H9 (cell line): ENCODE measurements around the gene TM6SF1. TPM values are rescaled to one million over a fixed set of nuclear protein-coding genes. Genes with fewer than 3 reads are reported as not detected.
A peak's percentile ranks its signal among the peaks of the same experiment; 100 is the strongest.

ENCODE experiments used
- DNase-seq: peaks from one replicate; pipeline ENCODE4 v3.0.0-alpha.2; 2017
- H2AFZ ChIP-seq: one replicate; pipeline ENCODE4 v1.6.1; 2013; ENCODE audit warnings: mild to moderate bottlenecking, low read length, control low read depth, moderate library complexity
- H2AK5ac ChIP-seq: 2 replicates; pipeline ENCODE4 v1.6.1; 2013; ENCODE audit warnings: low read length, control low read depth, mixed read lengths; ENCODE audit not compliant: insufficient read length
- H2BK120ac ChIP-seq: one replicate; pipeline ENCODE4 v1.6.1; 2013; ENCODE audit warnings: low read depth, mild to moderate bottlenecking, low read length, control low read depth, inconsistent platforms; ENCODE audit not compliant: poor library complexity, severe bottlenecking
- H2BK12ac ChIP-seq: 2 replicates; pipeline ENCODE4 v1.6.1; 2013; ENCODE audit warnings: low read length, control low read depth, mixed read lengths, low read depth; ENCODE audit not compliant: insufficient read length
- H2BK15ac ChIP-seq: 2 replicates; pipeline ENCODE4 v1.6.1; 2013; ENCODE audit warnings: low read depth, low read length, control low read depth
- H2BK20ac ChIP-seq: one replicate; pipeline ENCODE4 v1.6.1; 2013; ENCODE audit warnings: low read depth, mild to moderate bottlenecking, low read length, control low read depth, inconsistent platforms; ENCODE audit not compliant: poor library complexity, severe bottlenecking
- H2BK5ac ChIP-seq: 2 replicates; pipeline ENCODE4 v1.6.1; 2013; ENCODE audit warnings: low read length, control low read depth, mixed read lengths; ENCODE audit not compliant: insufficient read length
- H3K14ac ChIP-seq: 2 replicates; pipeline ENCODE4 v1.6.1; 2013; ENCODE audit warnings: low read length, control low read depth; ENCODE audit not compliant: insufficient read depth
- H3K18ac ChIP-seq: 2 replicates; pipeline ENCODE4 v1.6.1; 2013; ENCODE audit warnings: low read depth, mild to moderate bottlenecking, mixed read lengths, low read length, control low read depth; ENCODE audit not compliant: insufficient read length
- H3K23ac ChIP-seq: 2 replicates; pipeline ENCODE4 v1.6.1; 2013; ENCODE audit warnings: low read length, control low read depth, mixed read lengths, low read depth; ENCODE audit not compliant: insufficient read length
- H3K23me2 ChIP-seq: 2 replicates; pipeline ENCODE4 v1.6.1; 2013; ENCODE audit warnings: low read depth, mild to moderate bottlenecking, mixed read lengths, low read length, control low read depth; ENCODE audit not compliant: insufficient read length, poor library complexity, severe bottlenecking
- H3K27ac ChIP-seq: 2 replicates; pipeline ENCODE4 v1.5.1; 2013; ENCODE audit warnings: low read length, control low read depth, mixed read lengths, low read depth; ENCODE audit not compliant: insufficient read length
- H3K27me3 ChIP-seq: 2 replicates; pipeline ENCODE4 v1.6.1; 2013; ENCODE audit warnings: low read length, control low read depth, inconsistent platforms; ENCODE audit not compliant: insufficient read depth
- H3K4ac ChIP-seq: 2 replicates; pipeline ENCODE4 v1.6.1; 2013; ENCODE audit warnings: low read depth, mild to moderate bottlenecking, control low read depth, inconsistent platforms, low read length, moderate library complexity
- H3K4me1 ChIP-seq: 2 replicates; pipeline ENCODE4 v1.6.1; 2013; ENCODE audit warnings: low read length, control low read depth, inconsistent platforms; ENCODE audit not compliant: insufficient read depth
- H3K4me2 ChIP-seq: 2 replicates; pipeline ENCODE4 v1.6.1; 2013; ENCODE audit warnings: low read length, control low read depth, mixed read lengths; ENCODE audit not compliant: insufficient read length, insufficient read depth
- H3K56ac ChIP-seq: 2 replicates; pipeline ENCODE4 v1.6.1; 2013; ENCODE audit warnings: low read depth, mild to moderate bottlenecking, mixed read lengths, low read length, control low read depth; ENCODE audit not compliant: insufficient read length
- H3K79me1 ChIP-seq: 2 replicates; pipeline ENCODE4 v1.6.1; 2013; ENCODE audit warnings: low read depth, mild to moderate bottlenecking, moderate library complexity, low read length, control low read depth, inconsistent platforms; ENCODE audit not compliant: insufficient read depth, poor library complexity, severe bottlenecking
- H3K79me2 ChIP-seq: 2 replicates; pipeline ENCODE4 v1.6.1; 2013; ENCODE audit warnings: low read length, control low read depth, inconsistent platforms; ENCODE audit not compliant: insufficient read depth
- H3K9ac ChIP-seq: 2 replicates; pipeline ENCODE4 v1.6.1; 2013; ENCODE audit warnings: low read length, control low read depth, mixed read lengths; ENCODE audit not compliant: insufficient read length; ENCODE audit errors: extremely low read depth
- H3K9me3 ChIP-seq: one replicate; pipeline ENCODE4 v1.6.1; 2013; ENCODE audit warnings: low read depth, low read length, inconsistent platforms; ENCODE audit not compliant: control insufficient read depth
- H3T11ph ChIP-seq: one replicate; pipeline ENCODE4 v1.6.1; 2013; ENCODE audit warnings: mild to moderate bottlenecking, low read length, control low read depth, inconsistent platforms
- H4K20me1 ChIP-seq: one replicate; pipeline ENCODE4 v1.6.1; 2013; ENCODE audit not compliant: control insufficient read depth, insufficient read length, insufficient read depth
- H4K5ac ChIP-seq: 2 replicates; pipeline ENCODE4 v1.6.1; 2013; ENCODE audit warnings: low read depth, mild to moderate bottlenecking, mixed read lengths, low read length, control low read depth; ENCODE audit not compliant: insufficient read length
- H4K8ac ChIP-seq: replicated peaks from 2 replicates; pipeline ENCODE4 v1.6.1; 2013; ENCODE audit warnings: low read length, control low read depth, mixed read lengths, low read depth; ENCODE audit not compliant: insufficient read length
- H4K91ac ChIP-seq: 2 replicates; pipeline ENCODE4 v1.6.1; 2013; ENCODE audit warnings: low read depth, mild to moderate bottlenecking, moderate library complexity, mixed read lengths, low read length, control low read depth; ENCODE audit not compliant: insufficient read length
- H3K27ac Mint-ChIP-seq, 3 experiments: 2 replicates in 2 of 3; 3 replicates in 1 of 3; pipeline ENCODE4 v1.8.0; 2020 to 2021; ENCODE audit warnings: mixed read lengths in 3 of 3, mild to moderate bottlenecking in 1 of 3, moderate library complexity in 1 of 3
- H3K27me3 Mint-ChIP-seq: 2 replicates; pipeline ENCODE4 v1.8.0; 2021; ENCODE audit warnings: low read depth, mild to moderate bottlenecking, moderate library complexity, mixed read lengths
- H3K36me3 Mint-ChIP-seq, 3 experiments: 2 replicates in 2 of 3; 3 replicates in 1 of 3; pipeline ENCODE4 v1.8.0; 2020 to 2021; ENCODE audit warnings: low read depth in 3 of 3, mixed read lengths in 3 of 3; ENCODE audit not compliant: insufficient read depth in 1 of 3
- H3K4me1 Mint-ChIP-seq, 2 experiments: 2 replicates each; pipeline ENCODE4 v1.8.0; 2020; ENCODE audit warnings: mixed read lengths in 2 of 2
- H3K4me3 Mint-ChIP-seq, 2 experiments: 2 replicates in 1 of 2; 3 replicates in 1 of 2; pipeline ENCODE4 v1.8.0; 2020 to 2021; ENCODE audit warnings: mild to moderate bottlenecking in 2 of 2, mixed read lengths in 2 of 2, moderate library complexity in 1 of 2
- H3K9me3 Mint-ChIP-seq, 2 experiments: 2 replicates in 1 of 2; 3 replicates in 1 of 2; pipeline ENCODE4 v1.8.0; 2020; ENCODE audit warnings: mild to moderate bottlenecking in 2 of 2, mixed read lengths in 2 of 2, moderate library complexity in 1 of 2
- WGBS: extraction: QIAGEN DNeasy Blood & Tissue Kit; methylation state at CpG from one replicate; pipeline ENCODE4 v1.1.7; 2013; ENCODE audit warnings: missing lambda C conversion rate, low lambda C conversion rate, mixed read lengths; ENCODE audit not compliant: insufficient read length; ENCODE audit errors: extremely low coverage; 5-methylcytosine and 5-hydroxymethylcytosine counted together
- total RNA-seq: library from RNA; stranded (reverse); gene quantifications from 2 replicates; pipeline ENCODE4 v1.2.1, GENCODE V29; 2021
- TF ChIP-seq, protein P1 (sequence below): fragments of 200-600 bp; sonication (generic); conservative IDR thresholded peaks from 3 replicates; pipeline ENCODE4 v1.8.0; 2021; ENCODE audit warnings: antibody characterized with exemption, mild to moderate bottlenecking

Gene TM6SF1
- total RNA-seq, 1 experiment from 2014 or later, result 0.96 TPM

- no peak overlapping the region for H4K8ac ChIP-seq
- Mint-ChIP-seq H3K27ac (peak overlapping the region in 1 of 3 experiments; percentile 79; a peak in 1 of 7 replicates), H3K27me3 (no peaks in the 10 kb centered on the region), H3K4me3 (no peak overlapping the region), H3K36me3 (peaks cover 8 to 26% (median 25%) of the 10 kb centered on the region in 3 experiments; a peak in 6 of 7 replicates), H3K9me3 (peaks cover 0 to 5% of the 10 kb centered on the region in 2 experiments; a peak in 2 of 5 replicates), H3K4me1 (peaks cover 20 to 24% of the 10 kb centered on the region in 2 experiments)
- H3K27me3 ChIP-seq, result no peaks in the 10 kb centered on the region
- no peaks in the 10 kb centered on the region for H4K20me1 ChIP-seq
- no peak overlapping the region for H2BK5ac ChIP-seq
- H3K79me1 ChIP-seq, result no peaks in the 10 kb centered on the region
- no peak overlapping the region for H4K5ac ChIP-seq
- no peak overlapping the region for H4K91ac ChIP-seq
- no peak overlapping the region for H3K56ac ChIP-seq
- WGBS, result no CpG with 5 or more reads among the region's 4 CpGs
- H3K23me2 ChIP-seq, result no peaks in the 10 kb centered on the region
- no peak overlapping the region for H2BK120ac ChIP-seq
- H2BK15ac ChIP-seq, result no peak overlapping the region
- no peak overlapping the region for H3K23ac ChIP-seq
- no peak overlapping the region for H3K9ac ChIP-seq
- H2AFZ ChIP-seq, result no peak overlapping the region
- no peaks in the 10 kb centered on the region for H3K9me3 ChIP-seq
- no peak overlapping the region for H3K27ac ChIP-seq
- no peak overlapping the region for H2BK20ac ChIP-seq
- H3K14ac ChIP-seq, result no peak overlapping the region
- TF ChIP-seq, protein P1, sequence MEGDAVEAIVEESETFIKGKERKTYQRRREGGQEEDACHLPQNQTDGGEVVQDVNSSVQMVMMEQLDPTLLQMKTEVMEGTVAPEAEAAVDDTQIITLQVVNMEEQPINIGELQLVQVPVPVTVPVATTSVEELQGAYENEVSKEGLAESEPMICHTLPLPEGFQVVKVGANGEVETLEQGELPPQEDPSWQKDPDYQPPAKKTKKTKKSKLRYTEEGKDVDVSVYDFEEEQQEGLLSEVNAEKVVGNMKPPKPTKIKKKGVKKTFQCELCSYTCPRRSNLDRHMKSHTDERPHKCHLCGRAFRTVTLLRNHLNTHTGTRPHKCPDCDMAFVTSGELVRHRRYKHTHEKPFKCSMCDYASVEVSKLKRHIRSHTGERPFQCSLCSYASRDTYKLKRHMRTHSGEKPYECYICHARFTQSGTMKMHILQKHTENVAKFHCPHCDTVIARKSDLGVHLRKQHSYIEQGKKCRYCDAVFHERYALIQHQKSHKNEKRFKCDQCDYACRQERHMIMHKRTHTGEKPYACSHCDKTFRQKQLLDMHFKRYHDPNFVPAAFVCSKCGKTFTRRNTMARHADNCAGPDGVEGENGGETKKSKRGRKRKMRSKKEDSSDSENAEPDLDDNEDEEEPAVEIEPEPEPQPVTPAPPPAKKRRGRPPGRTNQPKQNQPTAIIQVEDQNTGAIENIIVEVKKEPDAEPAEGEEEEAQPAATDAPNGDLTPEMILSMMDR, result no peak
- H2BK12ac ChIP-seq, result no peak overlapping the region
- H2AK5ac ChIP-seq, result no peak overlapping the region
- H3K4me2 ChIP-seq, result no peak overlapping the region
- H3K18ac ChIP-seq, result no peak overlapping the region
- H3T11ph ChIP-seq, result no peak overlapping the region
- peaks cover 4% of the 10 kb centered on the region; the same call in 1 of the 2 replicates for H3K4me1 ChIP-seq
- DNase-seq, result no peak
- H3K79me2 ChIP-seq, result peaks cover 9% of the 10 kb centered on the region; the same call in 1 of the 2 replicates
- H3K4ac ChIP-seq, result no peak overlapping the region
Observed at GRCh38 chr15:83163032-83163431, 55.6 kb downstream of the TM6SF1 start.
